ENCODE results near the gene ATXN10.

ATXN10 gene

GRCh38 chr22:45887202-45888131 lies 215.8 kb downstream of the ATXN10 start:
- no peak for DNase-seq (ENCODE audit: low read depth, low spot score)
- Histone ChIP-seq H3K27me3 (ENCODE audit: control insufficient read depth, insufficient read depth, low read length) (no peaks in the 10 kb centered on the region), H3K4me1 (ENCODE audit: control insufficient read depth, insufficient read depth, low read length) (no peaks in the 10 kb centered on the region; the same call in 1 of the 2 replicates), H3K4me3 (ENCODE audit: low read length) (no peak overlapping the region), H3K27ac (ENCODE audit: low read length) (no peak overlapping the region), H3K36me3 (ENCODE audit: control insufficient read depth, insufficient read depth, low read length) (no peaks in the 10 kb centered on the region), H3K9me3 (ENCODE audit: control insufficient read depth, insufficient read depth, low read length) (no peaks in the 10 kb centered on the region)
- WGBS (ENCODE audit: insufficient coverage, insufficient read length) = 100% methylated on average over 1 of the region's 22 CpGs

- no peak overlapping the region for H3K27ac ChIP-seq (ENCODE audit: low read length)
- WGBS (ENCODE audit: insufficient coverage, insufficient read length) = no CpG with 5 or more reads among the region's 27 CpGs
- H3K9me3 ChIP-seq (ENCODE audit: control insufficient read depth, insufficient read depth, low read length) = no peaks in the 10 kb centered on the region
- no peak overlapping the region for H3K4me3 ChIP-seq (ENCODE audit: low read length)
- no peaks in the 10 kb centered on the region for H3K27me3 ChIP-seq (ENCODE audit: control insufficient read depth, insufficient read depth, low read length)
- no peaks in the 10 kb centered on the region; the same call in 1 of the 2 replicates for H3K4me1 ChIP-seq (ENCODE audit: control insufficient read depth, insufficient read depth, low read length)
- no peaks in the 10 kb centered on the region for H3K36me3 ChIP-seq (ENCODE audit: control insufficient read depth, insufficient read depth, low read length)
- DNase-seq (ENCODE audit: low read depth, low spot score) = no peak
Observed at GRCh38 chr22:45888221-45889092, 216.8 kb downstream of the ATXN10 start.

- H3K9me3 ChIP-seq (ENCODE audit: control insufficient read depth, insufficient read depth, low read length) = no peaks in the 10 kb centered on the region
- H3K27ac ChIP-seq (ENCODE audit: low read length) = no peak overlapping the region
- no peaks in the 10 kb centered on the region for H3K36me3 ChIP-seq (ENCODE audit: control insufficient read depth, insufficient read depth, low read length)
- WGBS (ENCODE audit: insufficient coverage, insufficient read length) = no CpG with 5 or more reads among the region's 10 CpGs
- DNase-seq (ENCODE audit: low read depth, low spot score) = no peak
- H3K4me3 ChIP-seq (ENCODE audit: low read length) = no peak overlapping the region
- H3K4me1 ChIP-seq (ENCODE audit: control insufficient read depth, insufficient read depth, low read length) = no peaks in the 10 kb centered on the region; the same call in 1 of the 2 replicates
- H3K27me3 ChIP-seq (ENCODE audit: control insufficient read depth, insufficient read depth, low read length) = no peaks in the 10 kb centered on the region
Observed at GRCh38 chr22:45889093-45889538, 217.5 kb downstream of the ATXN10 start.

- DNase-seq (ENCODE audit: low read depth, low spot score) = no peak
- no peaks in the 10 kb centered on the region; the same call in 1 of the 2 replicates for H3K4me1 ChIP-seq (ENCODE audit: control insufficient read depth, insufficient read depth, low read length)
- no peaks in the 10 kb centered on the region for H3K36me3 ChIP-seq (ENCODE audit: control insufficient read depth, insufficient read depth, low read length)
- H3K27ac ChIP-seq (ENCODE audit: low read length) = no peak overlapping the region
- H3K4me3 ChIP-seq (ENCODE audit: low read length) = no peak overlapping the region
- no peaks in the 10 kb centered on the region for H3K27me3 ChIP-seq (ENCODE audit: control insufficient read depth, insufficient read depth, low read length)
- no peaks in the 10 kb centered on the region for H3K9me3 ChIP-seq (ENCODE audit: control insufficient read depth, insufficient read depth, low read length)
- no CpG with 5 or more reads among the region's 56 CpGs for WGBS (ENCODE audit: insufficient coverage, insufficient read length)
Observed at GRCh38 chr22:45889539-45890350, 218.1 kb downstream of the ATXN10 start.

GRCh38 chr22:45890351-45890635 lies 218.7 kb downstream of the ATXN10 start:
- Histone ChIP-seq H3K27ac (ENCODE audit: low read length) (no peak overlapping the region), H3K9me3 (ENCODE audit: control insufficient read depth, insufficient read depth, low read length) (no peaks in the 10 kb centered on the region), H3K4me3 (ENCODE audit: low read length) (no peak overlapping the region), H3K27me3 (ENCODE audit: control insufficient read depth, insufficient read depth, low read length) (no peaks in the 10 kb centered on the region), H3K4me1 (ENCODE audit: control insufficient read depth, insufficient read depth, low read length) (no peaks in the 10 kb centered on the region; the same call in 1 of the 2 replicates), H3K36me3 (ENCODE audit: control insufficient read depth, insufficient read depth, low read length) (no peaks in the 10 kb centered on the region)
- WGBS (ENCODE audit: insufficient coverage, insufficient read length) = 92% methylated on average over 11 of the region's 26 CpGs
- DNase-seq (ENCODE audit: low read depth, low spot score) = no peak

GRCh38 chr22:45891021-45891421 lies 219.4 kb downstream of the ATXN10 start:
- H3K27me3 ChIP-seq (ENCODE audit: control insufficient read depth, insufficient read depth, low read length) = no peaks in the 10 kb centered on the region
- DNase-seq (ENCODE audit: low read depth, low spot score) = no peak
- H3K4me3 ChIP-seq (ENCODE audit: low read length) = no peak overlapping the region
- H3K27ac ChIP-seq (ENCODE audit: low read length) = no peak overlapping the region
- no peaks in the 10 kb centered on the region for H3K9me3 ChIP-seq (ENCODE audit: control insufficient read depth, insufficient read depth, low read length)
- no peaks in the 10 kb centered on the region for H3K36me3 ChIP-seq (ENCODE audit: control insufficient read depth, insufficient read depth, low read length)
- peaks cover under 1% of the 10 kb centered on the region; the same call in 1 of the 2 replicates for H3K4me1 ChIP-seq (ENCODE audit: control insufficient read depth, insufficient read depth, low read length)
- WGBS (ENCODE audit: insufficient coverage, insufficient read length) = no CpG with 5 or more reads among the region's 37 CpGs

GRCh38 chr22:45891471-45891995 lies 219.9 kb downstream of the ATXN10 start:
- Histone ChIP-seq H3K27me3 (ENCODE audit: control insufficient read depth, insufficient read depth, low read length) (no peaks in the 10 kb centered on the region), H3K27ac (ENCODE audit: low read length) (no peak overlapping the region), H3K9me3 (ENCODE audit: control insufficient read depth, insufficient read depth, low read length) (no peaks in the 10 kb centered on the region), H3K36me3 (ENCODE audit: control insufficient read depth, insufficient read depth, low read length) (no peaks in the 10 kb centered on the region), H3K4me1 (ENCODE audit: control insufficient read depth, insufficient read depth, low read length) (peaks cover 3% of the 10 kb centered on the region; the same call in 1 of the 2 replicates), H3K4me3 (ENCODE audit: low read length) (no peak overlapping the region)
- no CpG with 5 or more reads among the region's 25 CpGs for WGBS (ENCODE audit: insufficient coverage, insufficient read length)
- no peak for DNase-seq (ENCODE audit: low read depth, low spot score)

- WGBS (ENCODE audit: insufficient coverage, insufficient read length) = no CpG with 5 or more reads among the region's 22 CpGs
Observed at GRCh38 chr22:45891996-45892621, 220.5 kb downstream of the ATXN10 start.

GRCh38 chr22:45892681-45893461 lies 221.2 kb downstream of the ATXN10 start:
- WGBS (ENCODE audit: insufficient coverage, insufficient read length) = no CpG with 5 or more reads among the region's 16 CpGs
- no peaks in the 10 kb centered on the region for H3K9me3 ChIP-seq (ENCODE audit: control insufficient read depth, insufficient read depth, low read length)
- no peak for DNase-seq (ENCODE audit: low read depth, low spot score)
- H3K4me3 ChIP-seq (ENCODE audit: low read length) = no peak overlapping the region
- H3K36me3 ChIP-seq (ENCODE audit: control insufficient read depth, insufficient read depth, low read length) = no peaks in the 10 kb centered on the region
- no peak overlapping the region for H3K27ac ChIP-seq (ENCODE audit: low read length)
- H3K27me3 ChIP-seq (ENCODE audit: control insufficient read depth, insufficient read depth, low read length) = no peaks in the 10 kb centered on the region
- H3K4me1 ChIP-seq (ENCODE audit: control insufficient read depth, insufficient read depth, low read length) = peaks cover 5% of the 10 kb centered on the region; the same call in 1 of the 2 replicates

More at GRCh38 chr22:45891996-45892621, 220.5 kb downstream of the ATXN10 start:
- Histone ChIP-seq H3K27ac (ENCODE audit: low read length) (no peak overlapping the region), H3K36me3 (ENCODE audit: control insufficient read depth, insufficient read depth, low read length) (no peaks in the 10 kb centered on the region), H3K4me3 (ENCODE audit: low read length) (no peak overlapping the region), H3K4me1 (ENCODE audit: control insufficient read depth, insufficient read depth, low read length) (peaks cover 5% of the 10 kb centered on the region; the same call in 1 of the 2 replicates), H3K27me3 (ENCODE audit: control insufficient read depth, insufficient read depth, low read length) (no peaks in the 10 kb centered on the region), H3K9me3 (ENCODE audit: control insufficient read depth, insufficient read depth, low read length) (no peaks in the 10 kb centered on the region)
- DNase-seq (ENCODE audit: low read depth, low spot score) = no peak
